K562 (cell line): Measurements from ENCODE around the gene POLN. TPM values are rescaled to one million over a fixed set of nuclear protein-coding genes. Genes with fewer than 3 reads are reported as not detected.

Experiments used
- DMBX1 ChIP-seq: fragments of 250-450 bp; sonication (Bioruptor Pico); IDR thresholded peaks from 2 replicates; pipeline ENCODE4 v1.8.0; 2022; ENCODE audit warnings: inconsistent platforms, mild to moderate bottlenecking, moderate library complexity, borderline replicate concordance
- polyA plus RNA-seq, 8 experiments: library from polyadenylated mRNA; depleted of rRNA in 4 of 8; stranded (reverse) in 5 of 8; unstranded in 3 of 8; fragments of >200 nt; fragmentation: Nextera tagmentation in 2 of 8; fragmentation: Illumina TruSeq in 1 of 8; extraction: Ambion mirVana in 2 of 8; extraction: Trizol in 1 of 8; gene quantifications; 2 replicates each; pipeline versions ENCODE4 v1.2.1 to v1.2.3, GENCODE V29; 2011 to 2014; ENCODE audit warnings: inconsistent platforms in 1 of 8, missing spikeins in 1 of 8
- total RNA-seq, 7 experiments: library from RNA; depleted of rRNA in 6 of 7; stranded (reverse); fragments of >200 nt in 6 of 7; fragmentation: Illumina TruSeq in 2 of 7; extraction: Trizol in 2 of 7; gene quantifications; 2 replicates each; pipeline versions ENCODE4 v1.2.1 to v1.2.3, GENCODE V29; 2011 to 2021; ENCODE audit warnings: low replicate concordance in 1 of 7
- TF ChIP-seq, protein P1 (sequence below): fragments of 450-650 bp; IDR thresholded peaks from 2 replicates; pipeline ENCODE4 v1.6.1; 2016; ENCODE audit warnings: mild to moderate bottlenecking, moderate library complexity

Gene POLN
- total and polyA plus RNA-seq, 9 of the 15 experiments (the other 6 are each of a cell fraction or from before 2014, with no cell fraction given), result 0.08 to 0.91 (median 0.32) TPM

DNA sequence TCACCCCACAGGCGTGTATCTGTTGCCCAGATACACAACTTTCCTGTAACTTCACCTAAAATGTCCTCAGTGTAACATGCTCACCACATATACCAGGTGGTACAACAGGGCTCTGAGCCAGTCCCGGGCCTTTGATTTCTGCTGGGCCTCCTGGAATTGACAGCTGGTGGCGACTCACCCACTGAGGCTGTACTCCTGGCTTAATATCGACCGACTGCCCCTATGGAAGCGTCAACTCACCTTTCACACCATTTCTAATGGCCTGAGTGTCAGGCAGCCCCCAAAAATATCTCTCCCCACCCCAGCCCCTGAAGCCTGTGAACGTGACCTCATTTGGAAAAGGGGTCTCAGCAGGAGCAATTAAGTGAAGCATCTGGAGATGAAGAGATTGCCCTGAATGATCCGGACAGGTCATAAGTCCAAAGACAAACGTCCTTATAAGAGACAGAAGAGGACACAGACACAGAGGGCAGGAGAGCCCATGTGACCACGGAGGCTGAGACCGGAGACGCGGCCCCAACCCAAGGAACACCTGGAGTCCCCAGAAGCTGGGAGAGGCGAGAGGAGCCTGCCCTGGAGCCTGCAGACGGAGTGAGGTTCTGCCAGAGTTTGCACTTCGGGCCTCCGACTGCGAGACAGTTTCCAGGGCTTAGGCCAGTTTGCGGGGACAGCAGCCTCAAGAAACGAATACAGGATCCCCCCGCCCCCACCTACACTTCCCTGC is 32.6 kb upstream of the POLN start (continued):
- TF ChIP-seq, protein P1, sequence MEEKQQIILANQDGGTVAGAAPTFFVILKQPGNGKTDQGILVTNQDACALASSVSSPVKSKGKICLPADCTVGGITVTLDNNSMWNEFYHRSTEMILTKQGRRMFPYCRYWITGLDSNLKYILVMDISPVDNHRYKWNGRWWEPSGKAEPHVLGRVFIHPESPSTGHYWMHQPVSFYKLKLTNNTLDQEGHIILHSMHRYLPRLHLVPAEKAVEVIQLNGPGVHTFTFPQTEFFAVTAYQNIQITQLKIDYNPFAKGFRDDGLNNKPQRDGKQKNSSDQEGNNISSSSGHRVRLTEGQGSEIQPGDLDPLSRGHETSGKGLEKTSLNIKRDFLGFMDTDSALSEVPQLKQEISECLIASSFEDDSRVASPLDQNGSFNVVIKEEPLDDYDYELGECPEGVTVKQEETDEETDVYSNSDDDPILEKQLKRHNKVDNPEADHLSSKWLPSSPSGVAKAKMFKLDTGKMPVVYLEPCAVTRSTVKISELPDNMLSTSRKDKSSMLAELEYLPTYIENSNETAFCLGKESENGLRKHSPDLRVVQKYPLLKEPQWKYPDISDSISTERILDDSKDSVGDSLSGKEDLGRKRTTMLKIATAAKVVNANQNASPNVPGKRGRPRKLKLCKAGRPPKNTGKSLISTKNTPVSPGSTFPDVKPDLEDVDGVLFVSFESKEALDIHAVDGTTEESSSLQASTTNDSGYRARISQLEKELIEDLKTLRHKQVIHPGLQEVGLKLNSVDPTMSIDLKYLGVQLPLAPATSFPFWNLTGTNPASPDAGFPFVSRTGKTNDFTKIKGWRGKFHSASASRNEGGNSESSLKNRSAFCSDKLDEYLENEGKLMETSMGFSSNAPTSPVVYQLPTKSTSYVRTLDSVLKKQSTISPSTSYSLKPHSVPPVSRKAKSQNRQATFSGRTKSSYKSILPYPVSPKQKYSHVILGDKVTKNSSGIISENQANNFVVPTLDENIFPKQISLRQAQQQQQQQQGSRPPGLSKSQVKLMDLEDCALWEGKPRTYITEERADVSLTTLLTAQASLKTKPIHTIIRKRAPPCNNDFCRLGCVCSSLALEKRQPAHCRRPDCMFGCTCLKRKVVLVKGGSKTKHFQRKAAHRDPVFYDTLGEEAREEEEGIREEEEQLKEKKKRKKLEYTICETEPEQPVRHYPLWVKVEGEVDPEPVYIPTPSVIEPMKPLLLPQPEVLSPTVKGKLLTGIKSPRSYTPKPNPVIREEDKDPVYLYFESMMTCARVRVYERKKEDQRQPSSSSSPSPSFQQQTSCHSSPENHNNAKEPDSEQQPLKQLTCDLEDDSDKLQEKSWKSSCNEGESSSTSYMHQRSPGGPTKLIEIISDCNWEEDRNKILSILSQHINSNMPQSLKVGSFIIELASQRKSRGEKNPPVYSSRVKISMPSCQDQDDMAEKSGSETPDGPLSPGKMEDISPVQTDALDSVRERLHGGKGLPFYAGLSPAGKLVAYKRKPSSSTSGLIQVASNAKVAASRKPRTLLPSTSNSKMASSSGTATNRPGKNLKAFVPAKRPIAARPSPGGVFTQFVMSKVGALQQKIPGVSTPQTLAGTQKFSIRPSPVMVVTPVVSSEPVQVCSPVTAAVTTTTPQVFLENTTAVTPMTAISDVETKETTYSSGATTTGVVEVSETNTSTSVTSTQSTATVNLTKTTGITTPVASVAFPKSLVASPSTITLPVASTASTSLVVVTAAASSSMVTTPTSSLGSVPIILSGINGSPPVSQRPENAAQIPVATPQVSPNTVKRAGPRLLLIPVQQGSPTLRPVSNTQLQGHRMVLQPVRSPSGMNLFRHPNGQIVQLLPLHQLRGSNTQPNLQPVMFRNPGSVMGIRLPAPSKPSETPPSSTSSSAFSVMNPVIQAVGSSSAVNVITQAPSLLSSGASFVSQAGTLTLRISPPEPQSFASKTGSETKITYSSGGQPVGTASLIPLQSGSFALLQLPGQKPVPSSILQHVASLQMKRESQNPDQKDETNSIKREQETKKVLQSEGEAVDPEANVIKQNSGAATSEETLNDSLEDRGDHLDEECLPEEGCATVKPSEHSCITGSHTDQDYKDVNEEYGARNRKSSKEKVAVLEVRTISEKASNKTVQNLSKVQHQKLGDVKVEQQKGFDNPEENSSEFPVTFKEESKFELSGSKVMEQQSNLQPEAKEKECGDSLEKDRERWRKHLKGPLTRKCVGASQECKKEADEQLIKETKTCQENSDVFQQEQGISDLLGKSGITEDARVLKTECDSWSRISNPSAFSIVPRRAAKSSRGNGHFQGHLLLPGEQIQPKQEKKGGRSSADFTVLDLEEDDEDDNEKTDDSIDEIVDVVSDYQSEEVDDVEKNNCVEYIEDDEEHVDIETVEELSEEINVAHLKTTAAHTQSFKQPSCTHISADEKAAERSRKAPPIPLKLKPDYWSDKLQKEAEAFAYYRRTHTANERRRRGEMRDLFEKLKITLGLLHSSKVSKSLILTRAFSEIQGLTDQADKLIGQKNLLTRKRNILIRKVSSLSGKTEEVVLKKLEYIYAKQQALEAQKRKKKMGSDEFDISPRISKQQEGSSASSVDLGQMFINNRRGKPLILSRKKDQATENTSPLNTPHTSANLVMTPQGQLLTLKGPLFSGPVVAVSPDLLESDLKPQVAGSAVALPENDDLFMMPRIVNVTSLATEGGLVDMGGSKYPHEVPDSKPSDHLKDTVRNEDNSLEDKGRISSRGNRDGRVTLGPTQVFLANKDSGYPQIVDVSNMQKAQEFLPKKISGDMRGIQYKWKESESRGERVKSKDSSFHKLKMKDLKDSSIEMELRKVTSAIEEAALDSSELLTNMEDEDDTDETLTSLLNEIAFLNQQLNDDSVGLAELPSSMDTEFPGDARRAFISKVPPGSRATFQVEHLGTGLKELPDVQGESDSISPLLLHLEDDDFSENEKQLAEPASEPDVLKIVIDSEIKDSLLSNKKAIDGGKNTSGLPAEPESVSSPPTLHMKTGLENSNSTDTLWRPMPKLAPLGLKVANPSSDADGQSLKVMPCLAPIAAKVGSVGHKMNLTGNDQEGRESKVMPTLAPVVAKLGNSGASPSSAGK, result 0 out of 2 replicates have a peak, but pooled peaks have one; percentile 5
- TF ChIP-seq DMBX1 (CRISPR knock-in tag), result no peak
- TF ChIP-seq, all 486 proteins: peak for 5
